HepG2 (cell line): ENCODE results near the gene PIM3. TPM values are rescaled to one million over a fixed set of nuclear protein-coding genes. Genes with fewer than 3 reads are reported as not detected.
A peak's percentile ranks its signal among the peaks of the same experiment; 100 is the strongest.

Source experiments
- ATAC-seq: fragments of 200-7000 bp; cut with Tn5 transposase; 3 replicates; pipeline ENCODE4 v1.9.1; 2020; ENCODE audit warnings: mild to moderate bottlenecking, moderate library complexity
- BruUV-seq: library from RNA; stranded (reverse); fragments of 400-500 nt; replicated peaks from 2 replicates; lab custom pipeline; 2021; lab: Mats Ljungman, UMichigan
- CTCF ChIA-PET: fragments of 300-600 bp; formaldehyde crosslinking; extraction: SDS; loops from one replicate; lab custom pipeline; 2021; ENCODE audit warnings: low total read pairs, inconsistent platforms, low intra/inter-chr PET ratio; lab: Yijun Ruan, JAX
- POLR2A ChIA-PET: fragments of 350-600 bp; sonication (Branson Sonifier 250); formaldehyde crosslinking; loops from one replicate; lab custom pipeline; 2020; ENCODE audit warnings: antibody characterized with exemption, inconsistent platforms; lab: Yijun Ruan, JAX
- DNase-seq: peaks from one replicate; pipeline ENCODE4 v3.0.0-alpha.2; 2015; ENCODE audit warnings: low spot score
- FAIRE-seq: peaks from 3 replicates; lab custom pipeline; 2011; peaks lifted over from hg19 to GRCh38; lab: Jason Lieb, UNC
- H2AFZ ChIP-seq: one replicate; pipeline ENCODE4 v1.6.1; 2011; ENCODE audit warnings: low read length, inconsistent platforms
- H3K27ac ChIP-seq: fragments of 300-600 bp; 3 replicates; pipeline ENCODE4 v1.8.0; 2011; ENCODE audit warnings: mixed run types, mild to moderate bottlenecking, mixed read lengths, low read length, inconsistent platforms; ENCODE audit not compliant: insufficient read depth; ENCODE audit errors: extremely low read length
- H3K27me3 ChIP-seq, 2 experiments: fragments of 200-600 bp in 1 of 2; 2 replicates in 1 of 2; 3 replicates in 1 of 2; pipeline versions ENCODE4 v1.6.0 to v1.8.0; 2011; ENCODE audit warnings: low read length in 2 of 2, mild to moderate bottlenecking in 2 of 2, moderate library complexity in 2 of 2, inconsistent platforms in 1 of 2; ENCODE audit not compliant: insufficient read depth in 2 of 2, control insufficient read depth in 1 of 2
- H3K36me3 ChIP-seq, 2 experiments: fragments of 200-600 bp in 1 of 2; replicated peaks in 1 of 2; 2 replicates in 1 of 2; 3 replicates in 1 of 2; pipeline versions ENCODE4 v1.5.1 to v1.8.0; 2011; ENCODE audit warnings: low read length in 2 of 2, inconsistent platforms in 1 of 2; ENCODE audit not compliant: insufficient read depth in 2 of 2, control insufficient read depth in 1 of 2
- H3K4me1 ChIP-seq: 2 replicates; pipeline ENCODE4 v1.5.1; 2012; ENCODE audit warnings: low read length, inconsistent platforms; ENCODE audit not compliant: insufficient read depth
- H3K4me2 ChIP-seq: 2 replicates; pipeline ENCODE4 v1.6.0; 2011; ENCODE audit warnings: low read depth, low read length, inconsistent platforms
- H3K4me3 ChIP-seq, 3 experiments: fragments of 200-600 bp in 1 of 3; sonication (generic), shearing (Covaris generic) in 1 of 3; replicated peaks in 1 of 3; 2 replicates each; pipeline ENCODE4 v1.5.1; 2011 to 2016; ENCODE audit warnings: low read length in 3 of 3, inconsistent platforms in 2 of 3, low read depth in 2 of 3, mild to moderate bottlenecking in 2 of 3, control low read depth in 1 of 3, mixed read lengths in 1 of 3; ENCODE audit not compliant: insufficient read depth in 1 of 3
- H3K79me2 ChIP-seq: one replicate; pipeline ENCODE4 v1.6.1; 2011; ENCODE audit warnings: low read length, inconsistent platforms; ENCODE audit not compliant: insufficient read depth
- H3K9ac ChIP-seq: 2 replicates; pipeline ENCODE4 v1.6.0; 2011; ENCODE audit warnings: mild to moderate bottlenecking, low read depth, low read length, inconsistent platforms; ENCODE audit not compliant: insufficient read depth
- H3K9me3 ChIP-seq: 2 replicates; pipeline ENCODE4 v1.5.1; 2012; ENCODE audit warnings: mild to moderate bottlenecking, low read length
- H4K20me1 ChIP-seq: 2 replicates; pipeline ENCODE4 v1.6.0; 2011; ENCODE audit warnings: inconsistent platforms, mild to moderate bottlenecking, low read length, moderate library complexity; ENCODE audit not compliant: insufficient read depth
- DMAP1 ChIP-seq: IDR thresholded peaks from 2 replicates; pipeline ENCODE4 v1.6.1; 2016
- DNMT1 ChIP-seq: sonication (generic); formaldehyde crosslinking; IDR thresholded peaks from 2 replicates; pipeline ENCODE4 v1.5.1; 2020; ENCODE audit warnings: mild to moderate bottlenecking, missing genetic modification reagents
- EP300 ChIP-seq, 3 experiments: sonication (generic) in 1 of 3; formaldehyde crosslinking in 1 of 3; IDR thresholded peaks; 2 replicates each; pipeline versions ENCODE4 v1.5.1 to v1.6.1; 2011 to 2020; ENCODE audit warnings: low read depth in 2 of 3, low read length in 2 of 3, borderline replicate concordance in 1 of 3, improper control_type of control experiment in 1 of 3, mild to moderate bottlenecking in 1 of 3, missing genetic modification reagents in 1 of 3, moderate library complexity in 1 of 3
- GABPB1 ChIP-seq: IDR thresholded peaks from 2 replicates; pipeline ENCODE4 v1.6.1; 2016; ENCODE audit warnings: mild to moderate bottlenecking, missing genetic modification reagents, moderate library complexity, missing compliant biosample characterization
- HOXA3 ChIP-seq: sonication (generic); formaldehyde crosslinking; IDR thresholded peaks from 2 replicates; pipeline ENCODE4 v1.5.0; 2020; ENCODE audit warnings: missing genetic modification reagents
- KDM4B ChIP-seq: sonication (generic); formaldehyde crosslinking; IDR thresholded peaks from 2 replicates; pipeline ENCODE4 v1.4.0; 2020; ENCODE audit warnings: missing genetic modification reagents
- MBD4 ChIP-seq: IDR thresholded peaks from 2 replicates; pipeline ENCODE4 v1.6.1; 2012; ENCODE audit warnings: low read length, inconsistent platforms, borderline replicate concordance
- ZNF143 ChIP-seq: sonication (generic); formaldehyde crosslinking; IDR thresholded peaks from 2 replicates; pipeline ENCODE4 v1.4.0; 2020; ENCODE audit warnings: missing genetic modification reagents
- ZNF234 ChIP-seq: sonication (generic); formaldehyde crosslinking; conservative IDR thresholded peaks from 2 replicates; pipeline ENCODE4 v1.5.1; 2020; ENCODE audit warnings: mild to moderate bottlenecking, missing genetic modification reagents
- ZNF567 ChIP-seq: sonication (generic); formaldehyde crosslinking; IDR thresholded peaks from 2 replicates; pipeline ENCODE4 v1.8.1; 2023; ENCODE audit warnings: mild to moderate bottlenecking, missing genetic modification reagents, borderline replicate concordance
- WGBS: methylation state at CpG from one replicate; pipeline ENCODE4 v1.1.6; 2017; ENCODE audit warnings: low lambda C conversion rate; 5-methylcytosine and 5-hydroxymethylcytosine counted together
- in situ Hi-C: cut with HindIII; loops from 2 replicates; pipeline ENCODE4 v1.10.0; 2017; ENCODE audit warnings: low pct_unique_long_range_greater_than_20kb; ENCODE audit not compliant: extremely low pct_ligation_motif_present
- intact Hi-C: fragments of 100-400 bp; cut with micrococcal nuclease; formaldehyde crosslinking; loops from one replicate; pipeline ENCODE4 v1.10.0; 2022; ENCODE audit not compliant: unreplicated experiment
- polyA plus RNA-seq, 8 experiments: library from polyadenylated mRNA; depleted of rRNA in 3 of 8; stranded (reverse) in 7 of 8; unstranded in 1 of 8; fragments of >200 nt; fragmentation: Illumina TruSeq in 4 of 8; extraction: Trizol in 4 of 8; gene quantifications; 2 replicates each; pipeline versions ENCODE4 v1.2.1 to v1.2.3, GENCODE V29; 2011 to 2016; ENCODE audit warnings: low read depth in 4 of 8, missing spikeins in 1 of 8, mixed read lengths in 1 of 8; ENCODE audit not compliant: insufficient read depth in 1 of 8
- total RNA-seq, 5 experiments: library from RNA; depleted of rRNA; stranded (reverse); fragments of >200 nt; fragmentation: Illumina TruSeq; extraction: Trizol; gene quantifications; 2 replicates each; pipeline ENCODE4 v1.2.3, GENCODE V29; 2016; ENCODE audit warnings: low read depth in 1 of 5
- TF ChIP-seq, protein P1 (sequence below): sonication (generic); formaldehyde crosslinking; IDR thresholded peaks from 2 replicates; pipeline ENCODE4 v1.4.0; 2020; ENCODE audit warnings: missing genetic modification reagents, borderline replicate concordance
- TF ChIP-seq, protein P2 (sequence below): sonication (generic); formaldehyde crosslinking; IDR thresholded peaks from 2 replicates; pipeline ENCODE4 v1.4.0; 2020; ENCODE audit warnings: missing genetic modification reagents
- TF ChIP-seq, protein P3 (sequence below): sonication (generic); formaldehyde crosslinking; IDR thresholded peaks from 2 replicates; pipeline ENCODE4 v1.4.0; 2020; ENCODE audit warnings: missing genetic modification reagents, borderline replicate concordance
- TF ChIP-seq, protein P4 (sequence below): sonication (generic); formaldehyde crosslinking; IDR thresholded peaks from 2 replicates; pipeline ENCODE4 v1.9.0; 2022; ENCODE audit warnings: missing genetic modification reagents, mild to moderate bottlenecking, borderline replicate concordance

Gene PIM3
- total and polyA plus RNA-seq, 2 of the 13 experiments (the other 11 are each of a cell fraction or from before 2014, with no cell fraction given): 21.6 to 31.2 TPM

DNA sequence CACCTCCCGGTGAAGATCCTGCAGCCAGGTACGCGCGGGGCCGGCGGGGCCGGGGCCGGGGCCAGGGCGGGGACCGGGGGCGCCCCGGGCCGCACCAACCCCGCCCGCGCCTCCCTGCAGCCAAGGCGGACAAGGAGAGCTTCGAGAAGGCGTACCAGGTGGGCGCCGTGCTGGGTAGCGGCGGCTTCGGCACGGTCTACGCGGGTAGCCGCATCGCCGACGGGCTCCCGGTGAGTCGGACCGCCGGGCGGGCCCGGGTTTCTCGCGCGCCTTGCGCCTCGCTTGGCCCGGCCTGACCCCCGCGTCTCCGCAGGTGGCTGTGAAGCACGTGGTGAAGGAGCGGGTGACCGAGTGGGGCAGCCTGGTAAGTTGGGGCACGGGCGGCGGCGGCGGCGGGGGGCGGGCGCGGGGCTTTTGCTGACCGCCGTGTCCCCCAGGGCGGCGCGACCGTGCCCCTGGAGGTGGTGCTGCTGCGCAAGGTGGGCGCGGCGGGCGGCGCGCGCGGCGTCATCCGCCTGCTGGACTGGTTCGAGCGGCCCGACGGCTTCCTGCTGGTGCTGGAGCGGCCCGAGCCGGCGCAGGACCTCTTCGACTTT, 531 bp downstream of the PIM3 start:
- Histone ChIP-seq H3K27me3 (no peaks in the 10 kb centered on the region; a peak in 1 of 5 replicates), H3K4me3 (peak overlapping the region; percentile 97 to 99 (median 97)), H4K20me1 (peaks cover 37% of the 10 kb centered on the region), H3K27ac (peak overlapping the region; percentile 64), H3K9ac (peak overlapping the region; percentile 93), H3K36me3 (peaks cover 9 to 23% of the 10 kb centered on the region in 2 experiments), H3K4me2 (peak overlapping the region; percentile 67), H3K79me2 (peaks cover 36% of the 10 kb centered on the region), H3K9me3 (no peaks in the 10 kb centered on the region), H3K4me1 (peaks cover 75% of the 10 kb centered on the region), H2AFZ (no peak overlapping the region)
- ChIA-PET POLR2A (interaction anchor here (2.3 to 18.6 kb wide), 8 partner anchors 3 to 30 kb away, joined by 19 to 722 read pairs (median 41); partner anchors contain the start of gene PIM3), CTCF (no interaction called here)
- TSS peak; percentile 39 for BruUV-seq
- FAIRE-seq (no peak), DNase-seq (no peak), ATAC-seq (no peak)
- WGBS: no CpG with 5 or more reads among the region's 84 CpGs
- in situ Hi-C loops: no loop called here
- intact Hi-C loops: no loop called here
- TF ChIP-seq, protein P1, sequence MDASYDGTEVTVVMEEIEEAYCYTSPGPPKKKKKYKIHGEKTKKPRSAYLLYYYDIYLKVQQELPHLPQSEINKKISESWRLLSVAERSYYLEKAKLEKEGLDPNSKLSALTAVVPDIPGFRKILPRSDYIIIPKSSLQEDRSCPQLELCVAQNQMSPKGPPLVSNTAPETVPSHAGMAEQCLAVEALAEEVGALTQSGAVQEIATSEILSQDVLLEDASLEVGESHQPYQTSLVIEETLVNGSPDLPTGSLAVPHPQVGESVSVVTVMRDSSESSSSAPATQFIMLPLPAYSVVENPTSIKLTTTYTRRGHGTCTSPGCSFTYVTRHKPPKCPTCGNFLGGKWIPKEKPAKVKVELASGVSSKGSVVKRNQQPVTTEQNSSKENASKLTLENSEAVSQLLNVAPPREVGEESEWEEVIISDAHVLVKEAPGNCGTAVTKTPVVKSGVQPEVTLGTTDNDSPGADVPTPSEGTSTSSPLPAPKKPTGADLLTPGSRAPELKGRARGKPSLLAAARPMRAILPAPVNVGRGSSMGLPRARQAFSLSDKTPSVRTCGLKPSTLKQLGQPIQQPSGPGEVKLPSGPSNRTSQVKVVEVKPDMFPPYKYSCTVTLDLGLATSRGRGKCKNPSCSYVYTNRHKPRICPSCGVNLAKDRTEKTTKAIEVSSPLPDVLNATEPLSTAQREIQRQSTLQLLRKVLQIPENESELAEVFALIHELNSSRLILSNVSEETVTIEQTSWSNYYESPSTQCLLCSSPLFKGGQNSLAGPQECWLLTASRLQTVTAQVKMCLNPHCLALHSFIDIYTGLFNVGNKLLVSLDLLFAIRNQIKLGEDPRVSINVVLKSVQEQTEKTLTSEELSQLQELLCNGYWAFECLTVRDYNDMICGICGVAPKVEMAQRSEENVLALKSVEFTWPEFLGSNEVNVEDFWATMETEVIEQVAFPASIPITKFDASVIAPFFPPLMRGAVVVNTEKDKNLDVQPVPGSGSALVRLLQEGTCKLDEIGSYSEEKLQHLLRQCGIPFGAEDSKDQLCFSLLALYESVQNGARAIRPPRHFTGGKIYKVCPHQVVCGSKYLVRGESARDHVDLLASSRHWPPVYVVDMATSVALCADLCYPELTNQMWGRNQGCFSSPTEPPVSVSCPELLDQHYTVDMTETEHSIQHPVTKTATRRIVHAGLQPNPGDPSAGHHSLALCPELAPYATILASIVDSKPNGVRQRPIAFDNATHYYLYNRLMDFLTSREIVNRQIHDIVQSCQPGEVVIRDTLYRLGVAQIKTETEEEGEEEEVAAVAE: no peak
- TF ChIP-seq DMAP1 (CRISPR knock-in tag) (peak; percentile 34; the same call in 1 of the 2 replicates), ZNF567 (CRISPR knock-in tag) (no peak), EP300 (IDR thresholded peaks at IDR 0.05; ENCODE audit: low read depth in 2 of 2, low read length in 2 of 2) (no peak), EP300 (CRISPR knock-in tag; IDR thresholded peaks at IDR 0.05; ENCODE audit: borderline replicate concordance) (no peak), MBD4 (no peak), ZNF234 (CRISPR knock-in tag) (no peak), KDM4B (CRISPR knock-in tag) (no peak), GABPB1 (CRISPR knock-in tag) (no peak), DNMT1 (no peak), HOXA3 (CRISPR knock-in tag) (0 out of 2 replicates have a peak, but pooled peaks have one; percentile 9), ZNF143 (CRISPR knock-in tag) (0 out of 2 replicates have a peak, but pooled peaks have one; percentile 1)
- TF ChIP-seq, protein P2, sequence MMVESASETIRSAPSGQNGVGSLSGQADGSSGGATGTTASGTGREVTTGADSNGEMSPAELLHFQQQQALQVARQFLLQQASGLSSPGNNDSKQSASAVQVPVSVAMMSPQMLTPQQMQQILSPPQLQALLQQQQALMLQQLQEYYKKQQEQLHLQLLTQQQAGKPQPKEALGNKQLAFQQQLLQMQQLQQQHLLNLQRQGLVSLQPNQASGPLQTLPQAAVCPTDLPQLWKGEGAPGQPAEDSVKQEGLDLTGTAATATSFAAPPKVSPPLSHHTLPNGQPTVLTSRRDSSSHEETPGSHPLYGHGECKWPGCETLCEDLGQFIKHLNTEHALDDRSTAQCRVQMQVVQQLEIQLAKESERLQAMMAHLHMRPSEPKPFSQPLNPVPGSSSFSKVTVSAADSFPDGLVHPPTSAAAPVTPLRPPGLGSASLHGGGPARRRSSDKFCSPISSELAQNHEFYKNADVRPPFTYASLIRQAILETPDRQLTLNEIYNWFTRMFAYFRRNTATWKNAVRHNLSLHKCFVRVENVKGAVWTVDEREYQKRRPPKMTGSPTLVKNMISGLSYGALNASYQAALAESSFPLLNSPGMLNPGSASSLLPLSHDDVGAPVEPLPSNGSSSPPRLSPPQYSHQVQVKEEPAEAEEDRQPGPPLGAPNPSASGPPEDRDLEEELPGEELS (CRISPR knock-in tag): 0 out of 2 replicates have a peak, but pooled peaks have one; percentile 3
- TF ChIP-seq, protein P3, sequence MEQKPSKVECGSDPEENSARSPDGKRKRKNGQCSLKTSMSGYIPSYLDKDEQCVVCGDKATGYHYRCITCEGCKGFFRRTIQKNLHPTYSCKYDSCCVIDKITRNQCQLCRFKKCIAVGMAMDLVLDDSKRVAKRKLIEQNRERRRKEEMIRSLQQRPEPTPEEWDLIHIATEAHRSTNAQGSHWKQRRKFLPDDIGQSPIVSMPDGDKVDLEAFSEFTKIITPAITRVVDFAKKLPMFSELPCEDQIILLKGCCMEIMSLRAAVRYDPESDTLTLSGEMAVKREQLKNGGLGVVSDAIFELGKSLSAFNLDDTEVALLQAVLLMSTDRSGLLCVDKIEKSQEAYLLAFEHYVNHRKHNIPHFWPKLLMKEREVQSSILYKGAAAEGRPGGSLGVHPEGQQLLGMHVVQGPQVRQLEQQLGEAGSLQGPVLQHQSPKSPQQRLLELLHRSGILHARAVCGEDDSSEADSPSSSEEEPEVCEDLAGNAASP (CRISPR knock-in tag): no peak
- TF ChIP-seq, protein P4, sequence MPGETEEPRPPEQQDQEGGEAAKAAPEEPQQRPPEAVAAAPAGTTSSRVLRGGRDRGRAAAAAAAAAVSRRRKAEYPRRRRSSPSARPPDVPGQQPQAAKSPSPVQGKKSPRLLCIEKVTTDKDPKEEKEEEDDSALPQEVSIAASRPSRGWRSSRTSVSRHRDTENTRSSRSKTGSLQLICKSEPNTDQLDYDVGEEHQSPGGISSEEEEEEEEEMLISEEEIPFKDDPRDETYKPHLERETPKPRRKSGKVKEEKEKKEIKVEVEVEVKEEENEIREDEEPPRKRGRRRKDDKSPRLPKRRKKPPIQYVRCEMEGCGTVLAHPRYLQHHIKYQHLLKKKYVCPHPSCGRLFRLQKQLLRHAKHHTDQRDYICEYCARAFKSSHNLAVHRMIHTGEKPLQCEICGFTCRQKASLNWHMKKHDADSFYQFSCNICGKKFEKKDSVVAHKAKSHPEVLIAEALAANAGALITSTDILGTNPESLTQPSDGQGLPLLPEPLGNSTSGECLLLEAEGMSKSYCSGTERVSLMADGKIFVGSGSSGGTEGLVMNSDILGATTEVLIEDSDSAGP (CRISPR knock-in tag): no peak
